NB4 (cell line): ENCODE measurements around the gene ATP4B.

Experiments used
- CTCF ChIP-seq: IDR thresholded peaks from one replicate; pipeline ENCODE4 v1.5.1; 2012; ENCODE audit warnings: low read depth, low read length
- MYC ChIP-seq: IDR thresholded peaks from 2 replicates; pipeline ENCODE4 v1.6.1; 2011; ENCODE audit warnings: low read depth, low read length
- POLR2A ChIP-seq: IDR thresholded peaks from 2 replicates; pipeline ENCODE4 v1.6.1; 2011; ENCODE audit warnings: mild to moderate bottlenecking; ENCODE audit not compliant: insufficient read length; ENCODE audit errors: extremely low read depth
- TF ChIP-seq, protein P1 (sequence below): IDR thresholded peaks from 2 replicates; pipeline ENCODE4 v1.6.1; 2011; ENCODE audit warnings: low read depth, low read length

- TF ChIP-seq CTCF (no peak), POLR2A (no peak), MYC (no peak)
- TF ChIP-seq, protein P1, sequence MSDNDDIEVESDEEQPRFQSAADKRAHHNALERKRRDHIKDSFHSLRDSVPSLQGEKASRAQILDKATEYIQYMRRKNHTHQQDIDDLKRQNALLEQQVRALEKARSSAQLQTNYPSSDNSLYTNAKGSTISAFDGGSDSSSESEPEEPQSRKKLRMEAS = no peak
These were observed 19.7 kb downstream of the ATP4B start for GRCh38 chr13:113638173-113638746.
